Fibroblast of pulmonary artery (primary cell): ENCODE results near the gene MAP4K5.

Source experiments
- DNase-seq: peaks from one replicate; pipeline ENCODE4 v3.0.0-alpha.2; 2010; ENCODE audit warnings: low read depth
- H3K4me3 ChIP-seq: replicated peaks from 2 replicates; pipeline ENCODE4 v1.5.1; 2011; ENCODE audit warnings: low read depth, mild to moderate bottlenecking, control low read depth, low read length, moderate library complexity
- TF ChIP-seq, protein P1 (sequence below): IDR thresholded peaks from 2 replicates; pipeline ENCODE4 v1.5.1; 2011; ENCODE audit warnings: mild to moderate bottlenecking, control low read depth, low read length, inconsistent platforms; ENCODE audit errors: missing control alignments

MAP4K5 gene

DNA sequence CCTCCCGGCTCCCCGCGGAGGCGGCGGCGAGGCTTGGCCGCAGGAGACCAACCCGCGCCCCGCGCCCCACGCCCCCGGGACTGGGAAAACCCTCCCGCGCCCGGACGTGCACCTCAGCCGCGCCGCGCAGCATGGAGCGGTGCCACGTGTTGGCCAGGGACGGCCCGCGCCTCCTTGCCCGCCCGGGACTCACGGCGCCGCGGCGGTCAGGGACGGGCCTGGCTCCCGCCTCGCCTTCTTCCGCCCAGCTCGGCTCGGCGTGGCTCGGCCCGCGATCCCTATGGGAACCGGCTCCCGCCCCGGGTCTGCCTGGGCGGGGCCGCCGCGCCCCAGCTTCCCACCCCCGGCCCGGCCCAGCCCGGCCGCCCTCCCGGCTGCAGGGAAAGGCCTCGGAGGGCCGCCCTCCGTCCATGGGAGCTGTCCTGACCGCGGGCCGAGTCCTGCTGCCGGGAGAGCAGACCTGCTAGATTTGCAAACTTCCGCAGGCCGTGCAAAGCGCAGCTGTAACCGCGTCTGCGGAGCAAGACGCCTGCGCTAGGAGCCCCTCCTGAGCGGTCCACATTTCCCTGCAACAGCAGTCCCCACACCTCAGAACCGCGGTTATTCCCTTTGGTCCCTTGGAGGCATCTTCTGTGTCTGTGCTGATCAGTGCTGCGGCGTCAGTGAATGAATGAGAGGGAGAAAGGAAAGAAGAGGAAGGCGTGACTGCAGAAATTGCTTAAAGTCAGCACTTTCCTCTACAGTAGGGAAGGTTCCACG lies 135.6 kb downstream of the MAP4K5 start, which contains the start of gene CDKL1:
Gene CDKL1, minus strand, starts transcription at position 251 of the 759 bp plus-strand sequence. CDS start 1,013 bp downstream, outside the sequence.
- DNase-seq: peak; percentile 65
- peak within 1 kb of the TSS; percentile 75 for H3K4me3 ChIP-seq
- TF ChIP-seq, protein P1, sequence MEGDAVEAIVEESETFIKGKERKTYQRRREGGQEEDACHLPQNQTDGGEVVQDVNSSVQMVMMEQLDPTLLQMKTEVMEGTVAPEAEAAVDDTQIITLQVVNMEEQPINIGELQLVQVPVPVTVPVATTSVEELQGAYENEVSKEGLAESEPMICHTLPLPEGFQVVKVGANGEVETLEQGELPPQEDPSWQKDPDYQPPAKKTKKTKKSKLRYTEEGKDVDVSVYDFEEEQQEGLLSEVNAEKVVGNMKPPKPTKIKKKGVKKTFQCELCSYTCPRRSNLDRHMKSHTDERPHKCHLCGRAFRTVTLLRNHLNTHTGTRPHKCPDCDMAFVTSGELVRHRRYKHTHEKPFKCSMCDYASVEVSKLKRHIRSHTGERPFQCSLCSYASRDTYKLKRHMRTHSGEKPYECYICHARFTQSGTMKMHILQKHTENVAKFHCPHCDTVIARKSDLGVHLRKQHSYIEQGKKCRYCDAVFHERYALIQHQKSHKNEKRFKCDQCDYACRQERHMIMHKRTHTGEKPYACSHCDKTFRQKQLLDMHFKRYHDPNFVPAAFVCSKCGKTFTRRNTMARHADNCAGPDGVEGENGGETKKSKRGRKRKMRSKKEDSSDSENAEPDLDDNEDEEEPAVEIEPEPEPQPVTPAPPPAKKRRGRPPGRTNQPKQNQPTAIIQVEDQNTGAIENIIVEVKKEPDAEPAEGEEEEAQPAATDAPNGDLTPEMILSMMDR: no peak

DNA sequence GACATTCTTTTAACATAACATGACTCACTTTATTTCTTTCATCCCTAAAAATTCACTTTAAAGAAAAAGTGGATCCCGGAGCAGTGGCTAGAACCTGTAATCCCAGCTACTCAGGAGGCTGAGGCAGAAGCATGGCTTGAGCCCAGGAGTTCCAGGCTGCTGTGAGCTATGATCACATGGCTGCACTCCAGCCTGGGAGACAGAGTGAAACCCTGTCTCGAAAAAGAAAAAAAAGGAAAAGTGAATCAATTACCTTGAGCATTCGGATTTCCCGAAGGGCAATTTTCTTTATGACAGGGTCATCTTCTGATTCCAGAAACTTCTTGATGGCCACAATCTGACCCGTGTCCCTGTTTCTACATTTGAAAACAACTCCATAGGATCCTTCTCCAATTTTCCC lies 136.9 kb downstream of the MAP4K5 start:
- TF ChIP-seq, protein P1: no peak
- H3K4me3 ChIP-seq: peak overlapping the region; percentile 75
- no peak for DNase-seq

GRCh38 chr14:50394713-50395112 lies 137.7 kb downstream of the MAP4K5 start:
- TF ChIP-seq, protein P1: no peak
- no peak overlapping the region for H3K4me3 ChIP-seq
- DNase-seq: no peak

DNA sequence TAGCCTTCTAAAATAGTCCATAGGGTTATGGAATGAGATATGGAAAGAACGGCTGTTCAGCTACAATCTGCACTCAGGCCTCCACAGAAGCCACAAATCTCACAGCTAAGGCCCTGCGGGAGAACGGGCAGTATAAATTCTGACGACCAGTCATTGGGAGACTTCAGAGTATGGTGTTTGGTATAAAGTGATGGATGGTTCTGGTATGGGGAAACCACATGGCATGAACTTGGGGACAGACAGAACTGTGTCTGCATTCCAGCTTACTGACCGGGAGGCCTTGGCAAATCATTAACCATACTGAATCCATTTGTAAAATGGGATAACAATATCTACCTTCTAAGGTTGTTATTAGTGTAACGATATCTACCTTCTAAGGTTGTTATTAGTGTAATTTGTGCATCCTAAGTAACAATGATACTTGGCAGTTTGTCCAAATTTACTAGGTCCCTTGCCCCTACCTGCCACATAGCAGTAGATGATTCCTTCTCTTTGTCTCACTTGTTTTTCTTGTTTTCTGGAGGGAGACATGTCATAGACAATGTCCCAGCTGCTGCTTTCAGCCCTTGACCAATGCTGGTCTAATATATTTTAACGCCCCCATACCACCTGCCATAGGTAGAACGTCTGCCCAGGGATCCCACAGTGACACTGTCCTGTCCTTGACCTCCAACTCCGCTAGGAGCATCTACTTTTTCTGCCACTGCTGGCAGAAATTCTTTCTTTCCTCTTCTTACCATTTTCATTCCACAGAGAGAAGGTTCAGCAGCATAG lies 142.5 kb downstream of the MAP4K5 start:
- no peak for DNase-seq
- H3K4me3 ChIP-seq: no peak overlapping the region
- TF ChIP-seq, protein P1: no peak

DNA sequence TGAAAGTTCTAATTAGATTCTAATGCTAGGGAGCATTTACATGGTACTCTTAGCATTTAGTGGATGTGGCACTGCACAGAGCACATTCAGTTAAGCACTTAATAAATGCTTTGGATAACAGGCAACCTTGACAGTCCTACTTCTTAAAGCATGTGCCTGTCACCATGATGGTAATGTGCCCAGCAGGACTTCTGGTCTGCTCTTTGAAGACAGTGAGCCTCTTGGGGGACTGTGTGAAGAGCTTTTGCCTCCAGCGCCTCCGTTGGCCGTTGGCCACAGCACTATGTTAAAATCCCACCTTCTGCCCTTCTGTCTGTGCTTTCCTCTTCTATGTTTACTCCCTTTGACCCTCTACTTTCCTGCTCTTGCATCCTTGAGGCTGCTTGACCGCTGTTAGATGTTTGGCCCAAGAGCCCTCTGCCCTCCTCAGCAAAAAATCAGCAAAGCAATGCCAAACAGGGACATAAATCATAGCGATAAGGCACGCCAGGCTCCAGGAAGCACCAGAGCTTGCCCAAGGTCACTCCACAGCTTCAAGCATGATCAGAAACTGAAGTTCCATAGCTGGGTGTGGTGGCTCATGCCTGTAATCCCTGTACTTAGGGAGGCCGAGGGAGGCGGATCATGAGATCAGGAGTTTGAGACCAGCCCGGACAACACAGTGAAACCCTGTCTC lies 144.0 kb downstream of the MAP4K5 start:
- DNase-seq: no peak
- TF ChIP-seq, protein P1: no peak
- no peak overlapping the region for H3K4me3 ChIP-seq

- TF ChIP-seq, protein P1: no peak
- DNase-seq: no peak
- H3K4me3 ChIP-seq: no peak overlapping the region
These were observed 144.8 kb downstream of the MAP4K5 start for GRCh38 chr14:50387548-50387947.
